ENCODE results near the gene SEC14L3. TPM values are rescaled to one million over a fixed set of nuclear protein-coding genes. Genes with fewer than 3 reads are reported as not detected.

The SEC14L3 gene
- total and polyA plus RNA-seq, 2 donors (not counting 1 experiment from before 2014, with no cell fraction given) = not detected

GRCh38 chr22:30506507-30506968, 34.7 kb upstream of the SEC14L3 start:
- peaks cover 0 to 15% (median 7%) of the 10 kb centered on the region in 4 experiments for H3K27me3 ChIP-seq (replicated peaks in 1 of 4; ENCODE audit: control extremely low read depth in 1 of 4, control insufficient read depth in 3 of 4, insufficient read depth in 4 of 4, low read length in 3 of 4)
- DNase-seq = no peak
- intact Hi-C loops (cut with micrococcal nuclease) = no loop called here
- WGBS (ENCODE audit: insufficient coverage) = 96% methylated on average over 8 of the region's 8 CpGs
- ATAC-seq (ENCODE audit: low read depth) = no peak
- Mint-ChIP-seq H3K27me3 (peaks cover 22% of the 10 kb centered on the region), H3K27ac (no peak overlapping the region), H3K9me3 (ENCODE audit: insufficient read depth) (no peaks in the 10 kb centered on the region), H3K4me1 (no peaks in the 10 kb centered on the region), H3K4me3 (no peak overlapping the region)
- TF ChIP-seq, protein P1, sequence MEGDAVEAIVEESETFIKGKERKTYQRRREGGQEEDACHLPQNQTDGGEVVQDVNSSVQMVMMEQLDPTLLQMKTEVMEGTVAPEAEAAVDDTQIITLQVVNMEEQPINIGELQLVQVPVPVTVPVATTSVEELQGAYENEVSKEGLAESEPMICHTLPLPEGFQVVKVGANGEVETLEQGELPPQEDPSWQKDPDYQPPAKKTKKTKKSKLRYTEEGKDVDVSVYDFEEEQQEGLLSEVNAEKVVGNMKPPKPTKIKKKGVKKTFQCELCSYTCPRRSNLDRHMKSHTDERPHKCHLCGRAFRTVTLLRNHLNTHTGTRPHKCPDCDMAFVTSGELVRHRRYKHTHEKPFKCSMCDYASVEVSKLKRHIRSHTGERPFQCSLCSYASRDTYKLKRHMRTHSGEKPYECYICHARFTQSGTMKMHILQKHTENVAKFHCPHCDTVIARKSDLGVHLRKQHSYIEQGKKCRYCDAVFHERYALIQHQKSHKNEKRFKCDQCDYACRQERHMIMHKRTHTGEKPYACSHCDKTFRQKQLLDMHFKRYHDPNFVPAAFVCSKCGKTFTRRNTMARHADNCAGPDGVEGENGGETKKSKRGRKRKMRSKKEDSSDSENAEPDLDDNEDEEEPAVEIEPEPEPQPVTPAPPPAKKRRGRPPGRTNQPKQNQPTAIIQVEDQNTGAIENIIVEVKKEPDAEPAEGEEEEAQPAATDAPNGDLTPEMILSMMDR (IDR thresholded peaks at IDR 0.05) = no peak
- TF ChIP-seq EZH2 (IDR thresholded peaks at IDR 0.05; ENCODE audit: borderline replicate concordance, insufficient read depth, low read depth, low read length, poor library complexity, severe bottlenecking) = no peak
- no peaks in the 10 kb centered on the region for H3K36me3 ChIP-seq (replicated peaks in 1 of 2; ENCODE audit: control extremely low read depth in 1 of 2, control insufficient read depth in 1 of 2, extremely low read depth in 1 of 2, insufficient read depth in 2 of 2, low read length in 1 of 2)
- peaks cover 0 to 4% (median 0%) of the 10 kb centered on the region in 3 donors for H3K9me3 ChIP-seq (ENCODE audit: control extremely low read depth in 1 of 3, control insufficient read depth in 2 of 3, insufficient read depth in 1 of 3, low read length in 2 of 3)
- CTCF ChIA-PET = interaction anchor here (0.5 kb wide), 1 partner anchor 103 kb away, joined by 3 read pairs; no protein-coding TSS in a partner anchor
- H4K20me1 ChIP-seq (ENCODE audit: control insufficient read depth, insufficient read depth, low read length, poor library complexity, severe bottlenecking) = no peaks in the 10 kb centered on the region
- no peak overlapping the region for H3K4me3 ChIP-seq (ENCODE audit: control extremely low read depth in 1 of 5, extremely low read depth in 1 of 5, insufficient read depth in 1 of 5, low read depth in 2 of 5, low read length in 4 of 5)
- POLR2A ChIA-PET = no interaction called here
- H3K4me1 ChIP-seq (ENCODE audit: control insufficient read depth in 2 of 2, insufficient read depth in 2 of 2, low read length in 2 of 2) = no peaks in the 10 kb centered on the region
- no peak overlapping the region for H3K4me2 ChIP-seq (replicated peaks; ENCODE audit: low read depth, low read length, poor library complexity, severe bottlenecking)
- no peak overlapping the region for H3K9ac ChIP-seq (ENCODE audit: low read length)
- no peaks in the 10 kb centered on the region for H3K79me2 ChIP-seq (ENCODE audit: control insufficient read depth, insufficient read depth, low read length)
- no peak overlapping the region for H3K27ac ChIP-seq (ENCODE audit: low read length in 2 of 2)
- no peak overlapping the region for H2AFZ ChIP-seq (ENCODE audit: insufficient read depth, low read depth, low read length, poor library complexity, severe bottlenecking)

DNA sequence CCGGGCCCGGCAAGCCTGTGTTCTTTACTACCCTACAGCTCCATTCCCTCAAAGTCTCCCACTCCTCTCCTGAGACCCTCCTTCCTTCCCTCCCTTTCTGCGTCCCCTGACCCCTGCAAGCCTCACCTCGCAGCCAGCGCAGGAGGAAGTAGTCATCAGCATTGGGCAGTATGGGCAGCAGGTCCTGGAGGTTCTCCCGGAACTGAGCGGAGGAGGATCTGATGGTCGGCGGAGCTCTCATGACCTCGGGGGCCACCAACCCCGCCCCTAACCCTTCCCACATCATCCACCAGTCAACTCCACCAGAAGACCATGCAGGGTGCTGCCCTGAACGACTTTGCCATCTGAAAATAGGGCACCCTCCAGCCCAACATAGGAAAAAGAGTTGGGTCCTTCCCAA, 31.7 kb upstream of the SEC14L3 start:
- ChIA-PET CTCF (no interaction called here), POLR2A (no interaction called here)
- Histone ChIP-seq H3K79me2 (ENCODE audit: control insufficient read depth, insufficient read depth, low read length) (no peaks in the 10 kb centered on the region), H3K9ac (ENCODE audit: low read length) (no peak overlapping the region), H4K20me1 (ENCODE audit: control insufficient read depth, insufficient read depth, low read length, poor library complexity, severe bottlenecking) (no peaks in the 10 kb centered on the region), H3K9me3 (ENCODE audit: control extremely low read depth in 1 of 3, control insufficient read depth in 2 of 3, insufficient read depth in 1 of 3, low read length in 2 of 3) (no peaks in the 10 kb centered on the region), H3K4me1 (ENCODE audit: control insufficient read depth in 2 of 2, insufficient read depth in 2 of 2, low read length in 2 of 2) (no peaks in the 10 kb centered on the region), H3K27ac (ENCODE audit: low read length in 2 of 2) (no peak overlapping the region), H2AFZ (ENCODE audit: insufficient read depth, low read depth, low read length, poor library complexity, severe bottlenecking) (no peak overlapping the region), H3K36me3 (replicated peaks in 1 of 2; ENCODE audit: control extremely low read depth in 1 of 2, control insufficient read depth in 1 of 2, extremely low read depth in 1 of 2, insufficient read depth in 2 of 2, low read length in 1 of 2) (no peaks in the 10 kb centered on the region), H3K27me3 (replicated peaks in 1 of 4; ENCODE audit: control extremely low read depth in 1 of 4, control insufficient read depth in 3 of 4, insufficient read depth in 4 of 4, low read length in 3 of 4) (peaks cover 0 to 18% (median 8%) of the 10 kb centered on the region in 4 experiments), H3K4me2 (replicated peaks; ENCODE audit: low read depth, low read length, poor library complexity, severe bottlenecking) (no peak overlapping the region), H3K4me3 (ENCODE audit: control extremely low read depth in 1 of 5, extremely low read depth in 1 of 5, insufficient read depth in 1 of 5, low read depth in 2 of 5, low read length in 4 of 5) (no peak overlapping the region)
- DNase-seq (no peak), ATAC-seq (ENCODE audit: low read depth) (no peak)
- H3K4me1 Mint-ChIP-seq = no peaks in the 10 kb centered on the region
- peaks cover 22% of the 10 kb centered on the region for H3K27me3 Mint-ChIP-seq
- 89% methylated on average over 9 of the region's 12 CpGs for WGBS (ENCODE audit: insufficient coverage)
- H3K27ac Mint-ChIP-seq = no peak overlapping the region
- no peak overlapping the region for H3K4me3 Mint-ChIP-seq
- intact Hi-C loops (cut with micrococcal nuclease) = no loop called here
- H3K9me3 Mint-ChIP-seq (ENCODE audit: insufficient read depth) = no peaks in the 10 kb centered on the region
- no peak for TF ChIP-seq EZH2 (IDR thresholded peaks at IDR 0.05; ENCODE audit: borderline replicate concordance, insufficient read depth, low read depth, low read length, poor library complexity, severe bottlenecking)
- TF ChIP-seq, protein P1 (IDR thresholded peaks at IDR 0.05) = no peak
